MCF 10A (cell line): ENCODE results near the gene SUN2. TPM values are rescaled to one million over a fixed set of nuclear protein-coding genes. Genes with fewer than 3 reads are reported as not detected.

ENCODE experiments used
- BruUV-seq: library from RNA; stranded (reverse); fragments of 400-500 nt; replicated peaks from 2 replicates; lab custom pipeline; 2021; lab: Mats Ljungman, UMichigan
- CTCF ChIA-PET: fragments of 300-600 bp; sonication (Branson Sonifier 250); formaldehyde crosslinking; extraction: SDS; loops from one replicate; lab custom pipeline; 2021; ENCODE audit warnings: antibody characterized with exemption, inconsistent platforms; lab: Yijun Ruan, JAX
- POLR2A ChIA-PET: fragments of 300-600, 350-650 bp; sonication (Branson Sonifier 250); formaldehyde crosslinking; extraction: SDS; loops from one replicate; lab custom pipeline; 2020; ENCODE audit warnings: antibody characterized with exemption, inconsistent platforms; lab: Yijun Ruan, JAX
- DNase-seq: peaks from one replicate; pipeline ENCODE4 v3.0.0-alpha.2; 2018; ENCODE audit not compliant: unreplicated experiment
- H3K27ac Mint-ChIP-seq: one replicate; pipeline ENCODE4 v1.8.0; 2022; ENCODE audit warnings: mild to moderate bottlenecking, low read depth, mixed read lengths; ENCODE audit not compliant: unreplicated experiment
- H3K27me3 Mint-ChIP-seq: one replicate; pipeline ENCODE4 v1.8.0; 2022; ENCODE audit warnings: mixed read lengths; ENCODE audit not compliant: insufficient read depth, unreplicated experiment
- H3K36me3 Mint-ChIP-seq: one replicate; pipeline ENCODE4 v1.8.0; 2022; ENCODE audit warnings: mild to moderate bottlenecking, moderate library complexity, mixed read lengths; ENCODE audit not compliant: insufficient read depth, unreplicated experiment
- H3K4me1 Mint-ChIP-seq: one replicate; pipeline ENCODE4 v1.8.0; 2022; ENCODE audit warnings: mixed read lengths; ENCODE audit not compliant: insufficient read depth, unreplicated experiment
- H3K4me3 Mint-ChIP-seq: one replicate; pipeline ENCODE4 v1.8.0; 2022; ENCODE audit warnings: mild to moderate bottlenecking, moderate library complexity, mixed read lengths; ENCODE audit not compliant: unreplicated experiment
- H3K9me3 Mint-ChIP-seq: one replicate; pipeline ENCODE4 v1.8.0; 2022; ENCODE audit warnings: mixed read lengths; ENCODE audit not compliant: unreplicated experiment
- intact Hi-C: fragments of 100-400 bp; cut with micrococcal nuclease; formaldehyde crosslinking; loops from 2 replicates; pipeline ENCODE4 v1.14.1; 2022
- total RNA-seq: library from RNA; stranded (reverse); gene quantifications from 2 replicates; pipeline ENCODE4 v1.2.3, GENCODE V29; 2022
- TF ChIP-seq, protein P1 (sequence below): fragments of 200-600 bp; IDR thresholded peaks from one replicate; pipeline ENCODE4 v1.8.0; 2022; ENCODE audit warnings: antibody characterized with exemption, mild to moderate bottlenecking; ENCODE audit not compliant: unreplicated experiment

The SUN2 gene
- total RNA-seq, 1 experiment from 2014 or later: 66.8 TPM

- DNase-seq: no peak
- BruUV-seq: no TSS peak
- peaks cover 16% of the 10 kb centered on the region for H3K4me1 Mint-ChIP-seq
- POLR2A ChIA-PET: interaction anchor here (0.5 to 1.5 kb wide), 5 partner anchors 9 to 335 kb away, joined by 3 to 6 read pairs (median 4); partner anchors contain the start of gene GTPBP1
- intact Hi-C loops: no loop called here
- no peaks in the 10 kb centered on the region for H3K9me3 Mint-ChIP-seq
- H3K4me3 Mint-ChIP-seq: no peak overlapping the region
- TF ChIP-seq, protein P1, sequence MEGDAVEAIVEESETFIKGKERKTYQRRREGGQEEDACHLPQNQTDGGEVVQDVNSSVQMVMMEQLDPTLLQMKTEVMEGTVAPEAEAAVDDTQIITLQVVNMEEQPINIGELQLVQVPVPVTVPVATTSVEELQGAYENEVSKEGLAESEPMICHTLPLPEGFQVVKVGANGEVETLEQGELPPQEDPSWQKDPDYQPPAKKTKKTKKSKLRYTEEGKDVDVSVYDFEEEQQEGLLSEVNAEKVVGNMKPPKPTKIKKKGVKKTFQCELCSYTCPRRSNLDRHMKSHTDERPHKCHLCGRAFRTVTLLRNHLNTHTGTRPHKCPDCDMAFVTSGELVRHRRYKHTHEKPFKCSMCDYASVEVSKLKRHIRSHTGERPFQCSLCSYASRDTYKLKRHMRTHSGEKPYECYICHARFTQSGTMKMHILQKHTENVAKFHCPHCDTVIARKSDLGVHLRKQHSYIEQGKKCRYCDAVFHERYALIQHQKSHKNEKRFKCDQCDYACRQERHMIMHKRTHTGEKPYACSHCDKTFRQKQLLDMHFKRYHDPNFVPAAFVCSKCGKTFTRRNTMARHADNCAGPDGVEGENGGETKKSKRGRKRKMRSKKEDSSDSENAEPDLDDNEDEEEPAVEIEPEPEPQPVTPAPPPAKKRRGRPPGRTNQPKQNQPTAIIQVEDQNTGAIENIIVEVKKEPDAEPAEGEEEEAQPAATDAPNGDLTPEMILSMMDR: no peak
- H3K27me3 Mint-ChIP-seq: no peaks in the 10 kb centered on the region
- CTCF ChIA-PET: interaction anchor here (0.6 to 1.3 kb wide), 3 partner anchors 10 to 269 kb away, joined by 3 to 5 read pairs (median 4); partner anchors contain the start of gene TOMM22
- peaks cover 20% of the 10 kb centered on the region for H3K36me3 Mint-ChIP-seq
- H3K27ac Mint-ChIP-seq: no peak overlapping the region
Observed at GRCh38 chr22:38715176-38715764, 40.5 kb downstream of the SUN2 start.

DNA sequence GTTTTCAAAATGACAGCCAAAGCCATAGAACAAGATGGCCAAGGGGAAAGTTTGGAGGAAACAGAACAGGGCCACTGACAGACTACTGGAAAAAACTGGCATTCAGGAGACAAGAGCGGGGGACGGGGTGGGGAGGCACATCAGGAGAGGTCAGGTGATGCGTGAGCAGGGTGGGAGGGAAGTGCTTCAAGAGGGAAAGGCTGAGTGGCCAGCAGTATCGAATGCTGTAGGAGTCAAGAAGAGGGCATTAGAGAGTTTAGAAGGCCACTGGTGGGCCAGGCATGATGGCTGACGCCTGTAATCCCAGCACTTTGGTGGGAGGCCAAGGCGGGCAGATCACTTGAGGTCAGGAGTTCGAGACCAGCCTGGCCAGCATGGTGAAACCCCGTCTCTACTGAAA lies 41.9 kb downstream of the SUN2 start:
- peaks cover 20% of the 10 kb centered on the region for H3K36me3 Mint-ChIP-seq
- no peaks in the 10 kb centered on the region for H3K9me3 Mint-ChIP-seq
- H3K4me1 Mint-ChIP-seq: peaks cover 16% of the 10 kb centered on the region
- no peak overlapping the region for H3K27ac Mint-ChIP-seq
- BruUV-seq: no TSS peak
- intact Hi-C loops: no loop called here
- H3K27me3 Mint-ChIP-seq: no peaks in the 10 kb centered on the region
- ChIA-PET POLR2A (interaction anchor here (1.2 to 1.5 kb wide), 3 partner anchors 8 to 25 kb away, joined by 3 to 6 read pairs (median 6); partner anchors contain the start of gene GTPBP1), CTCF (no interaction called here)
- no peak for DNase-seq
- TF ChIP-seq, protein P1: no peak
- no peak overlapping the region for H3K4me3 Mint-ChIP-seq

DNA sequence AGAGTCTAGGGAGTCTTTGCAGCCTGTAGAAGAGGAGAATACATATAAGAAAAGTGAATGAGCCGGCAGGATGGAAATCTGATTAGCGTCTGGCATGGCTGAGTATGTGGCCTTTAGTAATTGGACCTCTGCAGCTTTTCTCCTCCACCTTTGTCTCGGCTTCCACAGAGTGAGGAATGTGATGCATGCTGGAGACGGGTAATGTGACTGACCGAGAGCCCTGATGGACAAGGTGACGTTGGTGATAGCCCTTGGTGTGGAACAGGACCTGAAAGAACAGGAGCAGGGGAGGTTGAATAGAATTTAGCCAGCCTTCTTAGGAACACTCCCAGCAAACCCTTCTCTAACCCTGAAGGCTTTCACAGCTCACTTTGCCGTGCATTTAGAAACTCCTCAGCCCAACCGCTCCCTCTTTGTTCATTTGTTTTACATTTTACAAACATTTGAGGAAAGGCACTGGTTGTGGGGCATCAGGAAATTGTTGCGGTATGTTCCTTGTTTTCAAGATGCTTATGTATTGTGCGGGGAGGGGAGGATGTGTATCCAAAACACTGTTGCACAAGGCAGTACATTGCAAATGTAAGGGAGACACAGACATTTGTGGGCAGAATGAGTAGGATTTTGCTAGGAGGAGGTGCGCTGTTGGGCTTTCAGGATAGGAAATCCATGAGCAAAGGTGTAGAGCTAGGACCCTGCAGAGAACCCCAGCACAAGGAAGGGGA lies 43.2 kb downstream of the SUN2 start:
- peaks cover 18% of the 10 kb centered on the region for H3K36me3 Mint-ChIP-seq
- no peaks in the 10 kb centered on the region for H3K9me3 Mint-ChIP-seq
- CTCF ChIA-PET: no interaction called here
- no peaks in the 10 kb centered on the region for H3K27me3 Mint-ChIP-seq
- POLR2A ChIA-PET: interaction anchor here (0.5 to 1.0 kb wide), 2 partner anchors 13 to 204 kb away, joined by 3 read pairs; no protein-coding TSS in a partner anchor
- no peak overlapping the region for H3K4me3 Mint-ChIP-seq
- no peak overlapping the region for H3K27ac Mint-ChIP-seq
- no peak for DNase-seq
- H3K4me1 Mint-ChIP-seq: peaks cover 16% of the 10 kb centered on the region
- TF ChIP-seq, protein P1: no peak
- no TSS peak for BruUV-seq
- intact Hi-C loops: no loop called here

DNA sequence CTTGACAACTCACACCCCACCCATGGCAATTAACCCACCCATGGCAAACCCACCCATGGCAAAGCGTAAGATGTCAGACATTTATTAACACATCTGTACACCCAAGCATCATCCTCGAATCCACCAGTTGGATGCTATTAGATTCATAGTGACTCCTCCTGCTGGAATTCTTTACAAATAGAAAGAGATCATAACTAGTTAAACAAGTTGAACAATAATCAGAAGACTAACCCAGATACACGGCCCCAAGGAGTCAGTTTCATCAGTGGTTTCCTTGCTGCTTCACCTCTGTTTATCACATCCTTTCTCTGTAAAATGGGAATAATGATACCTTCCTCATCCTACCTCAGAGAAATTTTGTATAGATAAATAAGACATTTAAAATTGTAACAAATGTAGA lies 44.9 kb downstream of the SUN2 start:
- Mint-ChIP-seq H3K27ac (no peak overlapping the region), H3K36me3 (peaks cover 15% of the 10 kb centered on the region), H3K4me3 (no peak overlapping the region), H3K9me3 (no peaks in the 10 kb centered on the region), H3K27me3 (no peaks in the 10 kb centered on the region), H3K4me1 (peaks cover 20% of the 10 kb centered on the region)
- CTCF ChIA-PET: interaction anchor here (0.5 kb wide), 1 partner anchor 47 kb away, joined by 4 read pairs; no protein-coding TSS in a partner anchor
- no peak for DNase-seq
- no TSS peak for BruUV-seq
- intact Hi-C loops: no loop called here
- TF ChIP-seq, protein P1: no peak
- POLR2A ChIA-PET: interaction anchor here (0.7 to 1.6 kb wide), 2 partner anchors 11 to 94 kb away, joined by 3 to 7 read pairs; no protein-coding TSS in a partner anchor
